Brain pericyte (primary cell): ENCODE measurements around the gene THSD4.

ENCODE experiments used
- DNase-seq: peaks from one replicate; pipeline ENCODE4 v3.0.0-alpha.2; 2012; ENCODE audit warnings: low read depth, low spot score

Gene THSD4

DNA sequence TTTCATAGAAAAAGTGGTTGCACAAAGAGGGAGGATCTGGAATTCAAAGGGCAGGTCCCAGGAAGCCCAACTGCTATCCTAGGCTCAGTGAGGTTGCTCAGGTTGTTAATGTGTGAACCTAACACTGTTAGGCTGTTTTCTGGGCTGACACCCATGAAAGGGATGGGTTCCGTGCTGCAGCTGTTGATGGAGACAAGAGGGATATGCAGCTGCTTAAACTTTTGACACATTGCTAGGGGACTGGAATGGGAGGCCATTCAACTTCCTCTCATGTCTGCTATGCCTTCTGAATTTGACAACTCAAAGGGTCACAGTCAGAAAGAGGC lies 497.1 kb downstream of the THSD4 start:
- DNase-seq, result no peak

DNA sequence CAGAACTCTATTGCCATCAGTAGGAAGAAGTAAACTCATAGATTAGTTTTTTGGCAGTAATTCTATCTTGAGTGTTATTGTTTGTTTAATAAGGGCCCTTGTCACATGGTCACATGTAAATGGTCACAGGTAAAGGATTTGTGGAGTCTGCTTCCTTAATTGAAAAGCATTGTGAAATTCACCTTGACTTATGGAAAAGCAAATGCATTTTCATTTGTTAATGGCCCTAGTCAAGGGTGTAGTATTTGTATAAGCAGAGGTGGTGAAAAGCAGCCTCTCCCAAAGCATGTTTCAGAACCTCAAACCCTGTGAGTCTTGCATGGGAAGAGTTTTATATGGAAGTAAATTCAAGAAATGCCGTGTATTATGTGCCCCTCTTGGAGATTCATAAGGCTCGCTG lies 497.6 kb downstream of the THSD4 start:
- DNase-seq, result no peak

DNA sequence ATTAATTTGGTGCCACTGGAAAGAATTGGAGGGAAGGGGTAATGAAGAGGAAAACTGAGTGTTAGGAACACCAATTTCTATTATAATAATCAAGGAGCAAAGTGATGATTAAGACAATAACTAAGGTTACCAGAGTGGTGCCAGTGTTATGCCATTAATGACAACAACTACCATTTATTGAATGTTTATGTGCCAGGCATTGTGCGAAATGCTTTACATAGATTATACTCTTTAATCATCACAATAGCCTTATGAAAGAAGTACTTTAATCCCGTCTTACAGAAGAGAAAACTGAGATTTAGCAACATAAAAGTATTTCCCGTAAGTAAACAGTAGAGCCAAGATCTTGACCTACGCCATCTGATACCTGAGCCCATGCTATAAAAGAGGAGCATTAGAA lies 507.8 kb downstream of the THSD4 start:
- DNase-seq, result no peak

DNA sequence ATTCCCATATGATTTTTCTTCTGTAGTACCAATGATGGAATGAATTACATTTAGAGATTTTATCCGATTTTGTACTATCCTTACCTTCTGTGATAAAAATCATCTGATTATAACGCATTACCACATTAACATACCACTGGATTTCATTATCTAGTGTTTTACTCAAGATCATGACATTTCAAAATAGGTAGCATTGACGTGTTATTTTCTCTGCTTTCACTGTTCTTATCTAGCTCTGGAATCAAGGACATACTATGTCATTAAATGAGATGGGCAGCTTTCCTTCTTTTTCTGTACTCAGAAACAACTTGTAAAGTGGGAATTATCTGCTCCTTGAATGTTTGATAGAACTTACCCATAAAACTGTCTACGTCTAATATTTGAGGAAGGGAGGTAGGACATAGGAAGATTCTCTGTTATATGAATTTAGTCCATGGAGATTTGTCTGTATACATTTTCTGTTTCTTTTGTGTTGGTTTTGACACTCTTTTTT lies 511.4 kb downstream of the THSD4 start:
- no peak for DNase-seq

DNA sequence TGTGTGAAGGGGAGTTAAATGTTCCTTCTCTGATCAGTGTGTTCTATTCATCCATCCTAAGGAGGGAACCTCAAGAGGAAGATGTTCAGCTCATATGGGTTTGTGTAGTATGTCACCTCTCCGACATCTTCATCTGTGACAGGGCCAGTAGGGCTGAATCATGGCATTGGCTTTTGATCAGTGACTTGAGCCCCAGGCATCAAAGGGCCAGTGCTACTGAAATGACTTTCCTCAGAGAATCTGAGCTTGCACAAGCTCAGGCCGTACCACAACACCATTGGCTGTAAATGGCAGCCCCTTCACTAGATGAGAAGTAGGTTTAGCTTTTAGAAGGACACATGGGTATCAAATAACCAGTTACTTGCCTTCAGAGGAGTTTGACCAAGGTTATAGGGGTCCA lies 511.9 kb downstream of the THSD4 start:
- no peak for DNase-seq

DNA sequence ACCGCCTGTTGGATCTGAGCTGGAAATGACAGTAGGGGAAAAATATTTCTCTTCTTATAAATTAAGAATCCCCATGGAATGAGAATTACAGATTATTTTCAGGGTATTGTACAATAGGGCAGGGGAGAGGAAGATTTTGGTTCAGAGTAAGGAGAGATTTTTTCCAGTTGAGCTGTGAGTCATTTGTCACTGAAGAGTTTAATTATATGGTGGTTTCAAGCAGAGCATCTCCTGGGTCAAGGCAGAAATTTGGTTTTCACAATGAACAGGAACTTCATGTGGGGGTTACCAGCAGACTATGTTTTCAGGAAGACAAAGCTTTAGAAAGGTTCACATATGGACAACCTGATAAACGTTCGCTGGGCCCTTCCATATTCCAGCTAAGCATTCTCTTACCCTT lies 512.3 kb downstream of the THSD4 start:
- no peak for DNase-seq

DNA sequence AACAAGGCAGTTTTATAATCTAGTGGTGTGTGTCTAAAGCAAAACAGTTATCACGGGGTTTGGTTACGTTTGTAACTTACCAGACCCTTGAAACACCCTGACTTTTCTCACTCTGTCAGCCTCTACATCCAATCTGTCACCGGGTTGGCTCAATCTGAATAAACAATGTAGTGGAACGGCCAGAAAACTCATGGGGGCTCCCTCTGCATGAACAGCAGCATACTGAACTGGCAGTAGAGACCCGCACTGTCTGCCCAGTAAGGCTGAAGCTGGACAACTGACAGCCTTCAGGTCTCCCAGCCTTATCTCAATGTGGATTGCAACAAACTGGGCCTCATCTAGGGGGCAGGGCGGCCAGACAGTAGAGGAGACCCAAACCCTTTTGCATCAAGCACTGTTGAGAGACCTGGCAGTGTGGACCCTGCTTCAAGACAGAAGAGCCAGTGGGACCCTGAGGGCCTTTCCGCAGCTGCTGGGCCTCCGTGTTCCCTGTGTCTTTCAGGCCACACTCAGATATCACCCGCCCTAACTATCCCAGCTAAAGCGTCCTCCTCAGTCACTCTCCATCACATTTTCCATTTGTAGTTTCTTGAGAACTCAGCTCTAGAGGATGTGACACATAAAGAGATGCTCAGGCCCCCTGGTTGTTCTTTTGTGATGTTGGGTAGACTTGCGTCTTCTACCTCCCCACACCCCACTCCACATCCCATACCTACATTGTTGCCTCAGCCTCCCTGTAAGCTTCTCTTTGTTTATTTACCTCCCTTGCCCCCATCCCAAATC lies 513.9 kb downstream of the THSD4 start:
- no peak for DNase-seq

DNA sequence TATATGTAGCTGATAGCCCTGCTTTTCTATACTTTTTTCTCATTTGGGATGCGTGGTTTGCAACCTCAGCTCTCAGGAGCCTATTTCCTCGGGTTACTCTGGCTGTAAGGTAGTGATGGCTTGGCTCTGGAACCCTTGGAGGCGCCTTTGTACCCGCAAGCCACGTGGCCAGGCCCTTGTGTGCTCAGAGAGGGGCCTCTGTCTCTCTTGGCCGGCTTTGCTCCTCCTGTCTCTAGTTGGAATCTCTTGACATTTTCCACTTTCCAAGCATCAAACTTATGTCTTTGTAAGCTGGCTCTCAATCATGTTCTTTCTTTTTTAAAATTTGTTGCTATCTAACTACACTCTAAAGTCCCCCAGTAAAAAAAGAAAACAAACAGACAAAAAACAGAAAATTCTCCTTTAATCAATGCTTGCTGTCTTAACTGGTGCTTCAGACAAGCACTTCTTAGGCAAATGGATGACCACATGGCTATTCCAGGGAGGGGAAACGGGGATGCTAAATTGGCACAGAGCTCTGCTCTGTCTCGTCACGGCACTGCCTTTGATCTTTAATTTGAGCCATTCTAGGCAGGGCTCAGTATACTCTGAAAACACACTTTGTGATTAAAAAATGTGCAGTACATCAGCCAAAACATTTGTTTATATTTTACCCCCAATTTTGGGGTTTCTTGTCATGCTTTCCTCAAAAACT lies 514.7 kb downstream of the THSD4 start:
- DNase-seq, result no peak

DNA sequence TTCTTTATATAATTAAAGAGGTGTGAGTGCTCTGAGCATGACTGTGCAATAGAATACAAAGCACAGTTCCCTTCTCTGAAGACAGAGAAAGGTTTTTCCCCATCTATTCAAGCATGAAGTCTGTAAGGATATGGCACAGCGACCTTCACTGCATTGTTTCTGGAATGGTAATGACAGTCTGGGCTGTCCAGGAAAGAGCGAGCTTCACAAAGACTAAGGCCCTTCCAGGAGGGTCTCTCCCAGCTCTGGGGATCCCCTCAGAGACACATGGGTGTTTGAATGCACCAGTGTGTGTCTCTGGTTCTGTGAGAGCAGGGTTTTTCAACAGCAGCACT lies 515.2 kb downstream of the THSD4 start:
- DNase-seq, result no peak

DNA sequence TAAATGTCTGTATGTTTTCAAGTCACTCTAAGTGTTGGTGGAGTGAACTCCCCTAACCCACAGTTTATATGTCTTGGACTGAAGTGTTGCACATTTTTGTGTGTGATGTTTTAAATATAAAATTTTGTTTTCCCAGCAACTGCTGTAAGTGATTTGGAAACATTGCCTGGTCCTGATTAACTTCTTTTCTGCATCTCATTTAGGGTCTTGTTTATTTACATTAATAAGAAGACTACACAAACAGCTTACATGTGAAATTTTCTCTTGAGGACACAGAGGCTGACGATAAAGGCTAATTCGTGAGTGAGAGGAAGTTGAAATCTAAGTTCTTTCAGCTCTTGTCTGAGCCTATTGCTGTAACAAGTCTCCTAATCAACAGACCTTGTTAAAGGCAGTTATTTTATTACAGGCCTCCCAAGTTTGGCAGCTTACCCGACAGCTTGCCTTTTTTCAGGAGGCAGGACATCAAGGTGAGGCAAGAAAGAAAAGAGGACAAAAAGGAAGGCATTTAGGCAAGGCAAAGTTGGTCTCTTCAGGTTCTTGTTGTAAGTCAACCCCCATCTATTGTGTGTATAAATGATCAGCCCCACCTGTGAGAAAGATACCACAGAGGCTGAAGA lies 517.4 kb downstream of the THSD4 start:
- DNase-seq, result no peak

DNA sequence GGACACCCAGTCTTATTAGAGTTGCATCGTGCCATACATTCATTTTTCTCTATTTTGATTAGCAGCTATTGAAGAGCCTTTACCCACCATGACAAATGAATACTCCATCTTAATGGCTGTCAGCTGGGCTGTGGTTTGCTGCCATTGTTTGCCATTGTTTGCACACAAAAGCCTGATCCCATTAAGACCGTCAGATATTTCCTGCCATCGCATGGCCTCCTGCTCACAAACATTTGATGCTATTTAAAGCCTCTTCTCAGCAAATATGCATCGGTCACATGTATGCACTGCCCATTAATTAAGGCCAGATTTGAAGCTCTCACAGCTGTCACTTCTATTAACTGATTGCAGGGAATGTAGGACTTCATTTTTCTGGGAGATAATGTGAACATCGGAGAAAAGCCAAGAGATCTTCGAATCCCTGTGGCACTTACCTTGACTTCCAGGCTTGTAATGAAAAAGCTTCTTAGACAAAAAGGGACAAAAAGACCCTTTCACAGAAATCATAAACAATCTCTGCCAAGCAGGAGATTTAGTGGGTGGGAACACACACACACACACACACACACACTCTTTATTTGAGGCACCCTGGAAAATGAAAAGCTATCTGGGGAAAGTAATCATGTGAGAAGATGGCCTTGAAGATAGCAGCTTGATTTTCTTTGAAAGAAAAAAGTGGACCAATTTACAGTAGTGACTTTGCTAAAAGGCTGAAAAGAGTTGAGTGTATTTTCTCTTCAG lies 519.7 kb downstream of the THSD4 start:
- no peak for DNase-seq

DNA sequence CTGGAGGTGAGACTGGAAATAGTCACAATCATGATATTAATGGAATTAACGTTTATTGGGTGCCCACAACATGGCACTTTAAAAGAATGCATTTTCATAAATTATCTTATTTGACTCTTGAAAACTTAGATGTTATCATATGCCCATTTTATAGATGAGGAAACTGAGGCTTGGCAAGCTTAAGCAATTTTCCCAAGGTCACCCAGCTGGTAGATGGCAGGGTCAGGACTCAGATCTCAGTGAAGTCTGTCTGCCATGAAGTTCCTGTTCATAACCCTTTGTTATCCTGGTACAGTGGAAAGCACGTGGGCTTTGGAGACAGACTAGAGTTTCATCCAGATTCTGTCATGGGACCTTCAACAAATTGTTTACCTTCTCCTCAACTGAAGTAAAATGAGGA lies 520.5 kb downstream of the THSD4 start:
- no peak for DNase-seq

DNA sequence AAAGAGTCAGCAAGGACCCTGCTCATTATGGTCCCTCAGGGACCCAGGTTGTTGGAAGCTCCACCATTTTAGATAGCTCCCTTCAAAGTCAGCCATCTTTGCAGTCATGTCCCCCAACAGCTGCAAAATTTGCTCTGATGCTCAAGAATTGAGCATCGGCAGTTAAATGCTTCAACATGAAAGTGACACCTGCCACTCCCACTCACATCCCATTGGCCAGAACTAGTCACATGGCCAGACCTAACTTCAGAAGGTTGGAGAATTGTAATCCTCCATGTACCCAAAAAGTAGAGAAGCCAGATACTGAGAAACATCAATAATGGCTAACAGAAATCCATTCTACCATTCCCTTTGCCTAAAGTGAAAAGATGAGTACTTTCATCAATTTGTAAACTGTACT lies 523.6 kb downstream of the THSD4 start:
- DNase-seq, result no peak

DNA sequence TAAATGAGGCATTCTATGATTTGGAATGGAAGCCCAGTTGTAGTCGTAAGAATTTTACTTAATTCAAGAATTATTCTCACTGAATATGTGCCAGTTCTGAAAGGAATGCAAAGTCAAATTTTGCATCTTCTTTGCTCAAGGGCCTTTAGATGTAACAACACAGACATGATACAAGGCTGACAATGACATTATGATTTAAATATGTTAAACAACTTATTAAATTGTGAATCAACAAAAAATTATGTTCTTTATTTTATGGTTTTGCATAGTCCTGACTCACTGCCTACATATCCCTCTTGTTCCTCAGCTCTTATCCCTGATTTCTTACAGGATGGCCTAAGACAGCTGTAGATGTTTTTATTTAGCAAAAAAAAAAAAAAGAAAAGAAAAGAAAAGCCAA lies 524.2 kb downstream of the THSD4 start:
- no peak for DNase-seq

DNA sequence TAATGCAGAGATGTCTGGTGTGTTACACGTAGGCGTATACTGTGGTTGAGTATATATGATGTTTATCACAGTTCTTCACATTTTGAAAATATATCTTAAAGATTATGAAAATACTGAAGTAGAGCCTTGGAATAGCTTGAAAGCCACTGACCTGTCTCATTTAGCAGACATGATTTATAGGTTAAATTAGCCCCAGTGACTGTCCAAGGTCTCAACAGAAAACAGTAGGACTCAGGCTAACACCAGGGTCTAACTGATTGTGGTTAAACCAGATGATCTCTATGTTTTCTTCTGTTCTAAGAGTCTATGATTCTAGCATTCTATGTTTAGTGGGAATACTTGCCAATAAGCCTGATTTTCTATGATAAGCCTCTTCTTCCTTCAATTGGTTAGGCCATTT lies 528.6 kb downstream of the THSD4 start:
- DNase-seq, result no peak

DNA sequence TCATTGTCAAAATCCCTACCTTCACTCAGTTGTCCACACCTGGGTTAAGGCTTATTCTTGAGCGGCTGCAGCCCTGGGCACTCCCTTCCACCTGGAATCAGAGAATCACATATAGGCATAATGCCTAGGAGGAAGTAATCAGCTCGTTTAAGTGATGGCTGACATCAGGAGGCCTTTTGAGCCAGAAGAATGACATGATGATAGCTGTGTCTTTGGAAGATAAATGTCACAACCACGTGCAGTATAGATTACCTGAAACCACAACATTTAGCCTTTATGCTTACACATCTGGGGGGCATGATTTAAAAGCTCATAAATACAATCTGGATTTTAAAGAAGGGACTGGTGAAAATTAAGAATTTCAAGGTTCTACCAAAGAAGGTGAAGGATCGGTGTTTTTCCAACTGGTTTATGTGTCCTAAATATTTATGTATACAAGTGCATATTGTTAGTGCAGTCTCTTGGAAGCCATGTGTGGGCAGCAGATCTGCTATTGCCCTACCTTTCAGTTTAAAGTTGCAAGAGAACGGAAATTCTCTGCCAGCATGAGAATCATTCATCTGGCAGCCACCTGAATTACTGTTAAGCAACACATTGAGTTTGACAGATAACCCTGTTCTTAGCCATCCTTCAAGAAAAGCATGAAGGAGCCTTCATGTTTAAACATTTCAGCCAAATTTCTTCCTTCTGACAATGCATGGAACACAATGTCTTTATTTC lies 531.7 kb downstream of the THSD4 start:
- DNase-seq, result no peak

DNA sequence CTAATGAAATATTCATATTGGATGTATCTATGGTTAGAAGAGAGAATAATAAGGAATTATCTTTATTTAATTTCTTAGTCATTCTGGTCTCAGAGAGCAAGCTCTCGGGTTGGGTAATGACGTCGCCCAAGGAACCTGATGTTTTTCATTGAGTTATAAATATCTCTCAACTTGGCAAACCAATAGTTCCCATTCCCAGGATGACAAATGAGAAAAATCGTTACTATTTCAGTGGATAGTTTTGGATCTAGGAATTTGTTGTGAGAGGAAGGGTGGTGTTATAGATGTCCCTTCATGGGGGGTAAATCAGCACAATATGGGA lies 532.2 kb downstream of the THSD4 start:
- no peak for DNase-seq

DNA sequence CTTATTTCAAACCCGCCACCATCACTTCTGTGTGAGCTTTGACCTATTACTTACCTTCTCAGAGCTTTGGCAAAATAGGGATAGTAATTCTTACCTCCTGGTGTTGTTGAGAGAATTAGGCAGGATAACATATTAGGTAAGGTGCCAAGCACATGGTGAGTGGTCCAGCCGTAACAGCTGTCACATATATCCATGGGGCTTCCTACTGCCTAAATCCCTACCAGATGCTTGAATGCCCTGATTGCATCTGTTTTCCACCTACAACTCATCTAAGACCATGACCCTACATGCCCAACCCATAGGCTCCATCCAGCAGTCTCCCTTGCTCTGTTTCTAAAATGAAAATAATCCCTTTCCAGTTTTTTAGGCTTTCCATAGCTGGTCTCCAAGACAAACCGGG lies 532.8 kb downstream of the THSD4 start:
- no peak for DNase-seq

DNA sequence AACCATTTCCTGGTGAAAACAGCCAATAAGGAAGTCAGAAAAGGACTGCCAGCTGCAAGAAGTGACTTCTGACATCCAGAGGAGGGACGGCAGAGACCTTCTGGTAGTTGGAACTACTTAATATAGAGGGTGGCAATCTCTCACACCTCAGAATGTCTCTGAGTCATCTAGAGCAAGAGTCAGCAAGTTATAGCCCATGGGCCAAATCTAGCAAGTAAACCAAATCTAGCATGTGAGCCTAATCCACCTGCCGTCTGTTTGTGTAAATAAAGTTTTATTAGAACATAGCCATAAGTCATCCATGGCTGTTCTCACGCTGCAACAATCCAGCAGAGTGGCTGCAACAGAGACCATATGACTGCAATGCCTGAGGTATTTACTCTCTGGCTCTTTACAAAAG lies 534.6 kb downstream of the THSD4 start:
- no peak for DNase-seq

DNA sequence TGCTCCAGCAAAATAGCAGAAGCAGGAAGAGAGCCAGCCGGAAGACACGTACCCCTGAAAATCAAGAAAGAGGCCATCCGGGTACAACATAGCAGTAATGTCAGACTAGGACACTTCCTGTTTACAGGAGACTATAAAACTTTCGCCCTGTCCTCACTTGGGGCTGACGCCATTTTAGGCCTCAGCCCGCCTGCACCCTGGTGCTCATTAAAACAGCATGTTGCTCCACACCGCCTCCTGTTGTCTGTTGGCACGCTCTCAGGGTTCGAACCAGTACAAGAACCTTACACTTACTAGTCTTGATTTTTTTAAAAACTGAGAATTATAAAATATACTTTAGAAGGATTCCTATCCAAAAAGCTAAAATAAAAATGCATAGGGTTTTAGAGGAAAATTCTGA lies 535.3 kb downstream of the THSD4 start:
- no peak for DNase-seq

DNA sequence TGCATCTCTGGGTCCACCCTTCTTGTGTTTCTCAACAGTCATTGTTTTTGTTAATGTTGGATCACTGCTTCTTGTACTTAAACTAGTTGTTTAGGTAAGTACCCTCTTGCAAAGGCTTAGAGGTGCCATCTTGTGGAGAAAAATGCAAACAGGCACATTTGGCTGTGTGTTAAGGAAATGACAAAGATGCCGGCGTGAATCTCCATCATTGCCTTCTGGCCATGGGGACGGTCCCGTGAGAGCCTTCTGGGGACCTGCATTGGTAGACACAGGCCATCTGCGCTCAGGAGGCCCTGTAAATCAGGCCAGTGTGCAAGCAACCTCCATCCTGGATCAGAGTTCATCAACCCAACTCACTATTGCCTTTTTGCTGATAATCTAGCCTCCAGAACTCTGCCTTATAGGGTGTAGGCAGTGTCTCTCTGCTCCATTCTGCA lies 536.5 kb downstream of the THSD4 start:
- DNase-seq, result peak; percentile 63
